ENCODE results near the gene FNIP1. TPM values are rescaled to one million over a fixed set of nuclear protein-coding genes. Genes with fewer than 3 reads are reported as not detected.

Gene FNIP1
- total and polyA plus RNA-seq, 2 experiments from 2014 or later, result 8.2 to 27.9 TPM

DNA sequence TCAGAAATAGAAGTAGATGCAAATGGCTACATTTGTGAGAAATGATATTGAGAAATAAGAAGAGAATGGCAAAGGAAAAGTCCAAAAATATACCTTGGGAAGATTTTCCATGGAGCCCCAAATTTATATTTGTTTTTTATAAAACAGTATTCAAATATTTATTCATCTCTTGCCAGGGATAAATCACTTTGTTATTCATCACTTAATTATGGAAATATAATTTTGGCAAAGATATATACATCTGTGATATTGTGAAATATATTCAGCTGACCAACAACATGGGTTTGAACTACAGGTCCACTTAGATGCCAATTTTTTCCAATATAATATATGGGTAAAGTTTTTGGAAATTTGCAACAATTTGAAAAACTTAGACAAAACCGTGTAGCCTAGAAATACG is 142.0 kb downstream of the FNIP1 start:
- TF ChIP-seq POLR2AphosphoS5 (IDR thresholded peaks at IDR 0.05; ENCODE audit: low read depth) (no peak), STAT1 (IDR thresholded peaks at IDR 0.05; ENCODE audit: unreplicated experiment) (no peak), ZNF114 (CRISPR knock-in tag; IDR thresholded peaks at IDR 0.05) (no peak), JUNB (IDR thresholded peaks at IDR 0.05; ENCODE audit: unreplicated experiment) (no peak), EZH2 (IDR thresholded peaks at IDR 0.05; ENCODE audit: low read depth, unreplicated experiment) (no peak), NANOG (IDR thresholded peaks at IDR 0.05; ENCODE audit: borderline replicate concordance) (no peak), CREB1 (CRISPR knock-in tag; IDR thresholded peaks at IDR 0.05; ENCODE audit: low read depth) (no peak), ZNF331 (CRISPR knock-in tag; IDR thresholded peaks at IDR 0.05; ENCODE audit: low read depth) (no peak), REST (IDR thresholded peaks at IDR 0.05; ENCODE audit: unreplicated experiment) (no peak), EZH2phosphoT487 (IDR thresholded peaks at IDR 0.05; ENCODE audit: unreplicated experiment) (no peak)
- TF ChIP-seq, protein P1, sequence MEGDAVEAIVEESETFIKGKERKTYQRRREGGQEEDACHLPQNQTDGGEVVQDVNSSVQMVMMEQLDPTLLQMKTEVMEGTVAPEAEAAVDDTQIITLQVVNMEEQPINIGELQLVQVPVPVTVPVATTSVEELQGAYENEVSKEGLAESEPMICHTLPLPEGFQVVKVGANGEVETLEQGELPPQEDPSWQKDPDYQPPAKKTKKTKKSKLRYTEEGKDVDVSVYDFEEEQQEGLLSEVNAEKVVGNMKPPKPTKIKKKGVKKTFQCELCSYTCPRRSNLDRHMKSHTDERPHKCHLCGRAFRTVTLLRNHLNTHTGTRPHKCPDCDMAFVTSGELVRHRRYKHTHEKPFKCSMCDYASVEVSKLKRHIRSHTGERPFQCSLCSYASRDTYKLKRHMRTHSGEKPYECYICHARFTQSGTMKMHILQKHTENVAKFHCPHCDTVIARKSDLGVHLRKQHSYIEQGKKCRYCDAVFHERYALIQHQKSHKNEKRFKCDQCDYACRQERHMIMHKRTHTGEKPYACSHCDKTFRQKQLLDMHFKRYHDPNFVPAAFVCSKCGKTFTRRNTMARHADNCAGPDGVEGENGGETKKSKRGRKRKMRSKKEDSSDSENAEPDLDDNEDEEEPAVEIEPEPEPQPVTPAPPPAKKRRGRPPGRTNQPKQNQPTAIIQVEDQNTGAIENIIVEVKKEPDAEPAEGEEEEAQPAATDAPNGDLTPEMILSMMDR (conservative IDR thresholded peaks at IDR 0.05; ENCODE audit: low read depth in 2 of 2), result no peak
- TF ChIP-seq, protein P2, sequence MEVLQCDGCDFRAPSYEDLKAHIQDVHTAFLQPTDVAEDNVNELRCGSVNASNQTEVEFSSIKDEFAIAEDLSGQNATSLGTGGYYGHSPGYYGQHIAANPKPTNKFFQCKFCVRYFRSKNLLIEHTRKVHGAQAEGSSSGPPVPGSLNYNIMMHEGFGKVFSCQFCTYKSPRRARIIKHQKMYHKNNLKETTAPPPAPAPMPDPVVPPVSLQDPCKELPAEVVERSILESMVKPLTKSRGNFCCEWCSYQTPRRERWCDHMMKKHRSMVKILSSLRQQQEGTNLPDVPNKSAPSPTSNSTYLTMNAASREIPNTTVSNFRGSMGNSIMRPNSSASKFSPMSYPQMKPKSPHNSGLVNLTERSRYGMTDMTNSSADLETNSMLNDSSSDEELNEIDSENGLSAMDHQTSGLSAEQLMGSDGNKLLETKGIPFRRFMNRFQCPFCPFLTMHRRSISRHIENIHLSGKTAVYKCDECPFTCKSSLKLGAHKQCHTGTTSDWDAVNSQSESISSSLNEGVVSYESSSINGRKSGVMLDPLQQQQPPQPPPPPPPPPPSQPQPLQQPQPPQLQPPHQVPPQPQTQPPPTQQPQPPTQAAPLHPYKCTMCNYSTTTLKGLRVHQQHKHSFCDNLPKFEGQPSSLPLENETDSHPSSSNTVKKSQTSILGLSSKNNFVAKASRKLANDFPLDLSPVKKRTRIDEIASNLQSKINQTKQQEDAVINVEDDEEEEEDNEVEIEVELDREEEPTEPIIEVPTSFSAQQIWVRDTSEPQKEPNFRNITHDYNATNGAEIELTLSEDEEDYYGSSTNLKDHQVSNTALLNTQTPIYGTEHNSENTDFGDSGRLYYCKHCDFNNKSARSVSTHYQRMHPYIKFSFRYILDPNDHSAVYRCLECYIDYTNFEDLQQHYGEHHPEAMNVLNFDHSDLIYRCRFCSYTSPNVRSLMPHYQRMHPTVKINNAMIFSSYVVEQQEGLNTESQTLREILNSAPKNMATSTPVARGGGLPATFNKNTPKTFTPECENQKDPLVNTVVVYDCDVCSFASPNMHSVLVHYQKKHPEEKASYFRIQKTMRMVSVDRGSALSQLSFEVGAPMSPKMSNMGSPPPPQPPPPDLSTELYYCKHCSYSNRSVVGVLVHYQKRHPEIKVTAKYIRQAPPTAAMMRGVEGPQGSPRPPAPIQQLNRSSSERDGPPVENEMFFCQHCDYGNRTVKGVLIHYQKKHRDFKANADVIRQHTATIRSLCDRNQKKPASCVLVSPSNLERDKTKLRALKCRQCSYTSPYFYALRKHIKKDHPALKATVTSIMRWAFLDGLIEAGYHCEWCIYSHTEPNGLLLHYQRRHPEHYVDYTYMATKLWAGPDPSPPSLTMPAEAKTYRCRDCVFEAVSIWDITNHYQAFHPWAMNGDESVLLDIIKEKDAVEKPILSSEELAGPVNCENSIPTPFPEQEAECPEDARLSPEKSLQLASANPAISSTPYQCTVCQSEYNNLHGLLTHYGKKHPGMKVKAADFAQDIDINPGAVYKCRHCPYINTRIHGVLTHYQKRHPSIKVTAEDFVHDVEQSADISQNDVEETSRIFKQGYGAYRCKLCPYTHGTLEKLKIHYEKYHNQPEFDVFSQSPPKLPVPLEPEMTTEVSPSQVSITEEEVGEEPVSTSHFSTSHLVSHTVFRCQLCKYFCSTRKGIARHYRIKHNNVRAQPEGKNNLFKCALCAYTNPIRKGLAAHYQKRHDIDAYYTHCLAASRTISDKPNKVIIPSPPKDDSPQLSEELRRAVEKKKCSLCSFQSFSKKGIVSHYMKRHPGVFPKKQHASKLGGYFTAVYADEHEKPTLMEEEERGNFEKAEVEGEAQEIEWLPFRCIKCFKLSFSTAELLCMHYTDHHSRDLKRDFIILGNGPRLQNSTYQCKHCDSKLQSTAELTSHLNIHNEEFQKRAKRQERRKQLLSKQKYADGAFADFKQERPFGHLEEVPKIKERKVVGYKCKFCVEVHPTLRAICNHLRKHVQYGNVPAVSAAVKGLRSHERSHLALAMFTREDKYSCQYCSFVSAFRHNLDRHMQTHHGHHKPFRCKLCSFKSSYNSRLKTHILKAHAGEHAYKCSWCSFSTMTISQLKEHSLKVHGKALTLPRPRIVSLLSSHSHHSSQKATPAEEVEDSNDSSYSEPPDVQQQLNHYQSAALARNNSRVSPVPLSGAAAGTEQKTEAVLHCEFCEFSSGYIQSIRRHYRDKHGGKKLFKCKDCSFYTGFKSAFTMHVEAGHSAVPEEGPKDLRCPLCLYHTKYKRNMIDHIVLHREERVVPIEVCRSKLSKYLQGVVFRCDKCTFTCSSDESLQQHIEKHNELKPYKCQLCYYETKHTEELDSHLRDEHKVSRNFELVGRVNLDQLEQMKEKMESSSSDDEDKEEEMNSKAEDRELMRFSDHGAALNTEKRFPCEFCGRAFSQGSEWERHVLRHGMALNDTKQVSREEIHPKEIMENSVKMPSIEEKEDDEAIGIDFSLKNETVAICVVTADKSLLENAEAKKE (CRISPR knock-in tag; IDR thresholded peaks at IDR 0.05), result no peak
- TF ChIP-seq, protein P3, sequence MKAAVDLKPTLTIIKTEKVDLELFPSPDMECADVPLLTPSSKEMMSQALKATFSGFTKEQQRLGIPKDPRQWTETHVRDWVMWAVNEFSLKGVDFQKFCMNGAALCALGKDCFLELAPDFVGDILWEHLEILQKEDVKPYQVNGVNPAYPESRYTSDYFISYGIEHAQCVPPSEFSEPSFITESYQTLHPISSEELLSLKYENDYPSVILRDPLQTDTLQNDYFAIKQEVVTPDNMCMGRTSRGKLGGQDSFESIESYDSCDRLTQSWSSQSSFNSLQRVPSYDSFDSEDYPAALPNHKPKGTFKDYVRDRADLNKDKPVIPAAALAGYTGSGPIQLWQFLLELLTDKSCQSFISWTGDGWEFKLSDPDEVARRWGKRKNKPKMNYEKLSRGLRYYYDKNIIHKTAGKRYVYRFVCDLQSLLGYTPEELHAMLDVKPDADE (IDR thresholded peaks at IDR 0.05), result no peak
- Histone ChIP-seq H3K36me3 (ENCODE audit: insufficient read depth) (peaks cover under 1% of the 10 kb centered on the region; the same call in 1 of the 2 replicates), H3K27me3 (ENCODE audit: insufficient read depth) (no peaks in the 10 kb centered on the region), H3K27ac (ENCODE audit: low read depth) (no peak overlapping the region), H2AFZ (no peak overlapping the region), H3K4me3 (no peak overlapping the region), H4K20me1 (replicated peaks; ENCODE audit: insufficient read depth) (peaks cover 8% of the 10 kb centered on the region; the same call in 1 of the 2 replicates), H3F3A (replicated peaks; ENCODE audit: low read depth) (no peaks in the 10 kb centered on the region), H3K4me2 (no peak overlapping the region), H3K4me1 (ENCODE audit: insufficient read depth) (no peaks in the 10 kb centered on the region), H3K9me2 (ENCODE audit: insufficient read depth) (no peaks in the 10 kb centered on the region), H3K79me2 (replicated peaks; ENCODE audit: insufficient read depth) (no peaks in the 10 kb centered on the region)
- no peak overlapping the region for H3K4me3 Mint-ChIP-seq
- H3K4me1 Mint-ChIP-seq, result no peaks in the 10 kb centered on the region
- peaks cover 5% of the 10 kb centered on the region for H3K9me3 Mint-ChIP-seq
- DNase-seq (ENCODE audit: low spot score) (no peak), ATAC-seq (no peak)
- peaks cover under 1% of the 10 kb centered on the region for H3K27me3 Mint-ChIP-seq (ENCODE audit: insufficient read depth, low read depth, poor library complexity)
- peaks cover 26% of the 10 kb centered on the region for H3K36me3 Mint-ChIP-seq (ENCODE audit: low read depth)
- no peak overlapping the region for H3K27ac Mint-ChIP-seq

All from GM23338 (cell line).